Heart left ventricle (tissue), 16 donors: ENCODE measurements around the gene BAIAP2L1. TPM values are rescaled to one million over a fixed set of nuclear protein-coding genes. Genes with fewer than 3 reads are reported as not detected.
"Not testable (repeated sequence)": the region's sequence is repeated elsewhere in the genome, so short reads cannot be mapped to it uniquely, and the experiment has no call there.

ENCODE experiments used
- ATAC-seq, 4 donors: fragments of 200-7000 bp; cut with Tn5 transposase; one replicate each; pipeline ENCODE4 v1.9.1; 2020 to 2022; ENCODE audit warnings: moderate library complexity in 4 of 4, mild to moderate bottlenecking in 3 of 4, moderate number of reproducible peaks in 1 of 4
- DNase-seq, 5 donors: peaks; one replicate each; pipeline ENCODE4 v3.0.0-alpha.2; 2020
- H3K27ac ChIP-seq, 12 donors: fragments of 200-600 bp; sonication (generic) in 4 of 12; one replicate each; pipeline versions ENCODE4 v1.5.0 to v1.8.0; 2016 to 2022; ENCODE audit warnings: mild to moderate bottlenecking in 2 of 12
- H3K27me3 ChIP-seq, 9 donors: fragments of 200-600 bp; sonication (generic) in 2 of 9; one replicate each; pipeline versions ENCODE4 v1.5.1 to v1.8.0; 2016 to 2022; ENCODE audit warnings: mild to moderate bottlenecking in 3 of 9
- H3K36me3 ChIP-seq, 9 donors: fragments of 200-600 bp; sonication (generic) in 2 of 9; one replicate each; pipeline versions ENCODE4 v1.5.0 to v1.8.0; 2018 to 2022; ENCODE audit warnings: mild to moderate bottlenecking in 2 of 9
- H3K4me1 ChIP-seq, 12 donors: fragments of 200-600 bp; sonication (generic) in 4 of 12; one replicate each; pipeline versions ENCODE4 v1.5.0 to v1.8.0; 2016 to 2022; ENCODE audit warnings: mild to moderate bottlenecking in 3 of 12
- H3K4me3 ChIP-seq, 12 donors: fragments of 200-600 bp; sonication (generic) in 4 of 12; one replicate each; pipeline versions ENCODE4 v1.5.0 to v1.8.0; 2017 to 2022; ENCODE audit warnings: mild to moderate bottlenecking in 9 of 12, moderate library complexity in 4 of 12
- H3K9me3 ChIP-seq, 12 donors: fragments of 200-600 bp; sonication (generic) in 4 of 12; one replicate each; pipeline versions ENCODE4 v1.5.0 to v1.8.0; 2016 to 2022; ENCODE audit warnings: mild to moderate bottlenecking in 1 of 12
- POLR2A ChIP-seq, 2 donors: fragments of 450-650 bp; IDR thresholded peaks; one replicate each; pipeline ENCODE4 v1.6.1; 2017; ENCODE audit warnings: antibody characterized with exemption in 2 of 2, mild to moderate bottlenecking in 2 of 2, moderate library complexity in 2 of 2
- WGBS, 4 donors: extraction: QIAGEN DNeasy Blood & Tissue Kit in 2 of 4; methylation state at CpG; one replicate each; pipeline versions ENCODE4 v1.1.5 to v1.1.7; 2013 to 2018; 5-methylcytosine and 5-hydroxymethylcytosine counted together
- intact Hi-C, 10 donors: fragments of 100-400 bp; cut with DNase I; formaldehyde crosslinking; loops; one replicate each; pipeline versions ENCODE4 v1.11.1 to v1.14.2; 2022
- polyA plus RNA-seq, 2 donors: library from polyadenylated mRNA; stranded (reverse); fragments of 200-250 nt; gene quantifications; one replicate each; pipeline ENCODE4 v1.2.3, GENCODE V29; 2013
- total RNA-seq, 9 donors: library from RNA; depleted of rRNA in 2 of 9; stranded (reverse); fragments of >200 nt in 2 of 9; fragmentation: NEBNext Ultra II Directional in 3 of 9; extraction: Animal tissue kit (Norgen Biotek cat#: 25700) in 3 of 9; gene quantifications; one replicate each; pipeline versions ENCODE4 v1.1.0 to v1.2.4, GENCODE V29; 2016 to 2023
- TF ChIP-seq, protein P1 (sequence below), 12 donors: fragments of 200-600 bp; sonication (generic) in 4 of 12; IDR thresholded peaks; one replicate each; pipeline versions ENCODE4 v1.5.0 to v1.8.0; 2018 to 2022; ENCODE audit warnings: antibody characterized with exemption in 12 of 12, mild to moderate bottlenecking in 5 of 12
- donor health status: ischemic (EF 13 %, LVEDD 7.1; RV severe dilation, severe dysfunction).
- donor health status: healthy with polysubstance abuse.
- donor health status: DM: no; HTN: yes; CAD: no.
- donor health status: DM: no; HTN: no; CAD: no.
- donor health status: ischemic (EF 25% LVEDD 6.9; RV normal size, moderate dysfunction).
- donor health status: ischemic (EF 25% LVEDD 5.7; RV mildly dilated, moderate dysfunction).
- donor health status: healthy.
- donor health status: DM: yes; HTN: yes; CAD: no.
- donor health status: ischemic (EF 35%, LVEDD 5.7; RV mildly dilated, moderate dysfunction).
- donor health status: nonischemic (EF 11% LVEDD 7.7; RV severe dilation, severe dysfunction).
- donor health status: DM: yes; HTN: yes; CAD: no.
- donor health status: PGD.
- donor health status: ischemic (EF 29% LVEDD 5.4; RV normal size, mild dysfunction).
- donor health status: nonischemic (EF 23%, LVEDD 6.1; RV moderate dilation, normal function).

BAIAP2L1 gene
- total and polyA plus RNA-seq, 11 donors: 0.64 to 2.7 (median 2.1) TPM

DNA sequence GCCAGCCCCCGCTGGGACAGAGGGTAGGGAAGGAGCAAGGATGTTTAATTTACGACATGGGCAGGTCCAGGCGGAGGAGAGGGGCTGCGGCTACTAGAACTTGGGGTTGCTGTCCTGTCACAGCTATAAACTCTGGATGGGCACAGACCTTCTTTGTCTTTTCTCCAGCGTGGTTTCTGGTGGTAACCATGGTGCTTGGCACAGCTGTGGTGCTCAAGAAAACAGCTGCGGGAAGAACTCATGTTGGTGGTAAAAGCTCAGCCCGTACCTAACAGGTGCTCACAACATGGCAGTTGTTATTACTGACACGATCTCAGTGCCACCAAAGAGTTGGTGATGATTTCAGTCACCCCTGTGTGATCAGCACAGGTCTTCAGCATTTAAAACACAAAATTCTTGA is 13.8 kb downstream of the BAIAP2L1 start:
- DNase-seq (no peak), ATAC-seq (no peak)
- Histone ChIP-seq H3K27ac (no peak overlapping the region), H3K4me3 (no peak overlapping the region), H3K4me1 (no peaks in the 10 kb centered on the region), H3K27me3 (no peaks in the 10 kb centered on the region), H3K36me3 (no peaks in the 10 kb centered on the region), H3K9me3 (no peaks in the 10 kb centered on the region)
- intact Hi-C loops: no loop called here
- 86 to 91% (median 91%) methylated on average over 8 of the region's 8 CpGs for WGBS, 4 donors
- TF ChIP-seq, protein P1, sequence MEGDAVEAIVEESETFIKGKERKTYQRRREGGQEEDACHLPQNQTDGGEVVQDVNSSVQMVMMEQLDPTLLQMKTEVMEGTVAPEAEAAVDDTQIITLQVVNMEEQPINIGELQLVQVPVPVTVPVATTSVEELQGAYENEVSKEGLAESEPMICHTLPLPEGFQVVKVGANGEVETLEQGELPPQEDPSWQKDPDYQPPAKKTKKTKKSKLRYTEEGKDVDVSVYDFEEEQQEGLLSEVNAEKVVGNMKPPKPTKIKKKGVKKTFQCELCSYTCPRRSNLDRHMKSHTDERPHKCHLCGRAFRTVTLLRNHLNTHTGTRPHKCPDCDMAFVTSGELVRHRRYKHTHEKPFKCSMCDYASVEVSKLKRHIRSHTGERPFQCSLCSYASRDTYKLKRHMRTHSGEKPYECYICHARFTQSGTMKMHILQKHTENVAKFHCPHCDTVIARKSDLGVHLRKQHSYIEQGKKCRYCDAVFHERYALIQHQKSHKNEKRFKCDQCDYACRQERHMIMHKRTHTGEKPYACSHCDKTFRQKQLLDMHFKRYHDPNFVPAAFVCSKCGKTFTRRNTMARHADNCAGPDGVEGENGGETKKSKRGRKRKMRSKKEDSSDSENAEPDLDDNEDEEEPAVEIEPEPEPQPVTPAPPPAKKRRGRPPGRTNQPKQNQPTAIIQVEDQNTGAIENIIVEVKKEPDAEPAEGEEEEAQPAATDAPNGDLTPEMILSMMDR (IDR thresholded peaks at IDR 0.05): no peak
- no peak for TF ChIP-seq POLR2A (IDR thresholded peaks at IDR 0.05)

DNA sequence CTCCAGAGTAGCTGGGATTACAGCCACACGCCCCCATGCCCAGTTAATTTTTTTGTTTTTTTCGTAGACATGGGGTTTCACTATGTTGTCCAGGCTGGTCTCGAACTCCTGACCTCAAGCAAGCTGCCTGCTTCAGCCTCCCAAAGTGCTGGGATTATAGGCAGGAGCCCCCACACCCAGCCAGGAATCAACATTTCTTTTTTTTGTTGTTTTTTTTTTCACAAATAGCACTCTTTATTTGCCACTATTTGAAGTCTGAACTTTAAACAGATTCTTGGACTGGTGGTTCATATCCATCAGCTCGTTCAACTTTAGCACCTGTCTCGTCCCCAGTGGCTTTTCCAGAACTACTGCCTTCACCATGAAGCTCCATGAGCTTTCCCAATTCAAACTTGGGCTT is 15.4 kb downstream of the BAIAP2L1 start:
- DNase-seq, H3K36me3 ChIP-seq, ATAC-seq, H3K27ac ChIP-seq, H3K4me1 ChIP-seq, H3K4me3 ChIP-seq, H3K27me3 ChIP-seq, intact Hi-C loops, H3K9me3 ChIP-seq: not testable (repeated sequence)
- WGBS, 4 donors: 88 to 90% (median 89%) methylated on average over 4 to 5 of the region's 5 CpGs

DNA sequence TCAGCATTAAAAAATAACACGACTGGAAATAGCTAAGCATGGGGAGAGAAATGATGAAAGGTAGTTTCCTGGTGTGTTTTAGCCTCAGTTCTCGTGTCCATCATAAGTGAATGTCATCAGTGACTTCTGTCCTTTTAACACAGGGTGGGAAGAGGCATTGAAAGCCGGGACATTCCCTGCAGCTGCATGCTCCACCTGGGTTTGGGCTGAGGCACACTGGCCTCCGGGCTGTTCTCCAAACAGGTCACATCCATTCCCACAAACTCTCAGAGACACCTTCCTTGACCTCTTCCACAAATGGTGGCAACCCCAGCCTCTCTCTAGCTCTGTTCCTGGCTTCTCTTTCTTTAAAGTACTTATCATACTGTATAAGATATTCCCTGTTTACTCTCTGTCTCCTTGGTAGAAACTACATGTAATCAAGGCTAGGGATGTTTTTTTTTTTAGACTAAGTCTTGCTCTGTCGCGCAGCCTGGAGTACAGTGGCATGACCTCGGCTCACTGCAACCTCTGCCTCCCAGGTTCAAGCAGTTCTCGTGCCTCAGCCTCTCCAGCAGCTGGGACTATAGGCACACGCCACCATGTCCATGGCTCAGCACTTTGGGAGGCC is 22.6 kb downstream of the BAIAP2L1 start:
- WGBS, 4 donors: 71 to 80% (median 76%) methylated on average over 9 of the region's 9 CpGs
- Histone ChIP-seq H3K4me3 (no peak overlapping the region), H3K27me3 (no peaks in the 10 kb centered on the region), H3K4me1 (no peaks in the 10 kb centered on the region), H3K36me3 (no peaks in the 10 kb centered on the region), H3K9me3 (peaks cover 0 to 2% (median 0%) of the 10 kb centered on the region in 12 donors), H3K27ac (no peak overlapping the region)
- intact Hi-C loops: no loop called here
- ATAC-seq (no peak), DNase-seq (no peak)
- TF ChIP-seq, protein P1 (IDR thresholded peaks at IDR 0.05): no peak
- TF ChIP-seq POLR2A (IDR thresholded peaks at IDR 0.05): no peak

DNA sequence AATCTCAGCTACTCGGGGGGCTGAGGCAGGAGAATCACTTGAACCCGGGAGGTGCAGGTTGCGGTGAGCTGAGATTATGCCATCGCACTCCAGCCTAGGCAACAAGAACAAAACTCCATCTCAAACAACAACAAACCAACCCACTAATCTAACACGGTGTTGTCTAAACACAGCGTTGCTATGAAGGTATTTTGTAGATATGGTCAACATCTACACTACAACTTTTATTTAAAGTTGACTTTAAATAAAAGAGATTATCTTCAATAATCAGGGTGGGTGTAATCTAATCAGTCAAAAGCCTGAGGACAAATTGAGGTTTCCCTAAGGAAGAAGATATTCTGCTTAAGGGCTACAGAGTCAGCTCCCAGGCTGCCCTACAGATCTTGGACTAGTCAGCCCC is 24.2 kb downstream of the BAIAP2L1 start:
- DNase-seq (no peak), ATAC-seq (no peak)
- Histone ChIP-seq H3K4me1 (no peaks in the 10 kb centered on the region), H3K27me3 (no peaks in the 10 kb centered on the region), H3K9me3 (peaks cover 0 to 2% (median 0%) of the 10 kb centered on the region in 12 donors), H3K36me3 (no peaks in the 10 kb centered on the region), H3K27ac (no peak overlapping the region), H3K4me3 (no peak overlapping the region)
- no peak for TF ChIP-seq POLR2A (IDR thresholded peaks at IDR 0.05)
- TF ChIP-seq, protein P1 (IDR thresholded peaks at IDR 0.05): no peak
- intact Hi-C loops: no loop called here
- 90 to 94% (median 93%) methylated on average over 6 of the region's 6 CpGs for WGBS, 4 donors

DNA sequence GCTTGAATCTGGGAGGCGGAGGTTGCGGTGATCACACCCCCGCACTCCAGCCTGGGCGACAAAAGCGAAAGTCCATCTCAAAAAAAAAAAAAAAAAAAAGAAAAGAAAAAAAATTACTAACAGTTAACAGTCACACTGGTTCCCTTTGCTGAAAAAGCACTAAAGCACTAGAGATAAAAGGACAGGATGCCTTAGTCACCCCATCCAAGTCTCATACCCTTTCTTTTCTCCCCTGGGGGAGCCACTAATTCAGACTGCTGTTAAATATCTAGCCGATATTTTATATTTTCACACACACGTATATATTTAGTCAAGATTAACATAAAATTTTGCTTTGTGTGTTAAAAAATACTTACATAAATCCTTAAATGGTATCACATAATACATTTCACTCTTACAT is 25.2 kb downstream of the BAIAP2L1 start:
- Histone ChIP-seq H3K27ac (no peak overlapping the region), H3K4me3 (no peak overlapping the region), H3K4me1 (no peaks in the 10 kb centered on the region), H3K27me3 (no peaks in the 10 kb centered on the region), H3K9me3 (peaks cover 0 to 2% (median 0%) of the 10 kb centered on the region in 12 donors), H3K36me3 (no peaks in the 10 kb centered on the region)
- no peak for ATAC-seq
- no peak for DNase-seq
- 84 to 97% (median 95%) methylated on average over 7 of the region's 7 CpGs for WGBS, 4 donors
- no peak for TF ChIP-seq POLR2A (IDR thresholded peaks at IDR 0.05)
- TF ChIP-seq, protein P1 (IDR thresholded peaks at IDR 0.05): no peak
- intact Hi-C loops: no loop called here
